NCI-H446 (cell line): ENCODE data around the gene IMPG2.
A peak's percentile ranks its signal among the peaks of the same experiment; 100 is the strongest.
"Not testable (repeated sequence)": the region's sequence is repeated elsewhere in the genome, so short reads cannot be mapped to it uniquely, and the experiment has no call there.

Experiments used
- DNase-seq, 2 experiments: peaks; one replicate each; lab custom pipeline; 2025; lab: John Stamatoyannopoulos, UW

The IMPG2 gene

GRCh38 chr3:101320475-101320874 is at the start of gene IMPG2:
IMPG2 (minus strand) TSS chr3:101320575; CDS start chr3:101320372, 203 bp downstream.
- no peak for DNase-seq

GRCh38 chr3:101362406-101362805 is 42.0 kb upstream of the IMPG2 start:
- DNase-seq = no peak

DNA sequence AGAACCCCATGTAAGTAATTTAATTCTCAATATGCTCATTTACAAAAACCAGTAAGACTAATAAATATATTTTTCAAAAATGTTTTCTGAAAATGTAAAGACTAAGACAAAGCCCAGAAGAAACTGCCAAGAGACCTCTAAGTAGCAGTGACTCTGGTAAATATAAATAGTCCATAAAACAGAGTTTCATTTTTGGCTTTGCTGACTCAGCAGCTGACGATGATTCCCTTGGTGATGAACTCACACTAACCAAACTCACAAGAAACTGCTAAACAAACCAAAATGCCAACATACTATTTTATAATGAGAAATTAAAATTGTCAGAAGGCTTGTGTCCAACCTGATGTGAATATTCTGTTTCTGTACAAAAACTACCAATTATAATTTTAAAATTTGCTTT is 31.5 kb upstream of the IMPG2 start:
- no peak for DNase-seq

GRCh38 chr3:101340591-101340990 is 20.2 kb upstream of the IMPG2 start:
- no peak for DNase-seq

- DNase-seq = no peak
Measured at GRCh38 chr3:101333883-101334282, 13.5 kb upstream of the IMPG2 start.

- no peak for DNase-seq
Measured at GRCh38 chr3:101329016-101329673, 8.8 kb upstream of the IMPG2 start.

GRCh38 chr3:101325393-101326134 is 5.2 kb upstream of the IMPG2 start:
- DNase-seq = peak; percentile 1 to 17

GRCh38 chr3:101319531-101319930 is 844 bp downstream of the IMPG2 start:
- no peak for DNase-seq

GRCh38 chr3:101312545-101312944 is 7.8 kb downstream of the IMPG2 start:
- no peak for DNase-seq

DNA sequence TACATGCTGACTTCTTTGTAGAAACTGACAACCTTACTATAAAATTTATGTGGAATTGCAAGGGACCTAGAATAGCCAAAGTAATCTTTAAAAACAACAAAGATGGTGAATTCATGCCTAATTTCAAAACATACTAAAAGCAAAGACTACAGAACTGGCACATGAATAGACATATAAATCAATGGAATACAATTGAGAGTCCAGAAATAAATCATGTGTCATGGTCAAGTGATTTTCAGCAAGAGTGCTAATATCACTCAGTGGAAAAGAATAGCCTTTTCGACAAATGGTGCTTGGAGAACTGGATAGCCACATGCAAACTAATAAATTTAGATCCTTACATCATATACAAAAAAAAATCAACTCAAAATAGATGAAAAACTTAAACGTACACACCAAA is 8.7 kb downstream of the IMPG2 start:
- no peak for DNase-seq

DNA sequence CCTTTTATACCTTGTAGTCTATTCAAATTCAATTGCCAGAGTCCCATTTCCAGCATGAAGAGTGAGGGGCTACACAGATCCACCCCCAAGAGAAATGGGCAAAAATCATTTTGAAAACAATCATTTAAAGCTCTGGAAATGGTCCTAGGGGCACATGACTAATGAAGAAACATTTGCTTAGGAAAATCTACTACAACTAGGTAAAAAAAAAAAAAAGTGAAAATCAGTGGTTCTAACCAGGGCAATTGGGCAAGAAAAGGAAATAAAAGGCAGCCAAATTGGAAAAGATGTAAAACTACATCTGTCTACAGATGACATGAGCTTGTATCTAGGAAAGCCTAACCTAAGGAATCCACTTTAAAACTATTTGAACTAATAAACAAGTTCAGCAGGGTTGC is 9.4 kb downstream of the IMPG2 start:
- no peak for DNase-seq

- not testable (repeated sequence) for DNase-seq
Measured at GRCh38 chr3:101308147-101308772, 12.1 kb downstream of the IMPG2 start.

- DNase-seq = no peak
Measured at GRCh38 chr3:101303836-101304235, 16.5 kb downstream of the IMPG2 start.

DNA sequence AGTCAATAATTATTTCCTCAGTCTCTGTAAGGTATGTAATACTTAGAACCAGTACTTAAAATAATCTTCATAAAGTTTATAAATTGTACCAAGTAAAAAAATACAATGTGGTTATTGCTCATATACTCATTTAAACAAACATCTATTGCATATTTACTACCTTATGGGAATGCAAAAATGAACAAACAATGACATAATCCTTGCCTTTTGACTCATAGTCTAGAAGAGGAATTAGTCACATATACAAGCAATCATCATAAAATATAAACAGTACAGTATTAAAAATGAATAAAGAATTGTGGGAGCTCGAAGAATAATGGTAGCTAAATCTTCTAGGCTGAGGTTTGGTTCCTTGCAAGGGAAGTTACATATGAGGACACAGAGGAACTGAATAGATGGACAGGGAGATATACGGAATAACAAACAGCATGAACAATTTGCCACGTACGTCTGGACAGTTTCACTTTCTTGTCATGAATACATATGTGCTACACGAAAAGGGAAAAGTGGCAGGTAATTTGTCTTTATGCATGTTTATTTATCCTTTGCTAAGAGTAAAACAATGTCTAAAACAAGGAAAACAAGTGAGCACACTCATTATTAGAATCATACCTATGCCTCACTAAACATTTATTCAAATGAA is 17.2 kb downstream of the IMPG2 start:
- DNase-seq = no peak

DNA sequence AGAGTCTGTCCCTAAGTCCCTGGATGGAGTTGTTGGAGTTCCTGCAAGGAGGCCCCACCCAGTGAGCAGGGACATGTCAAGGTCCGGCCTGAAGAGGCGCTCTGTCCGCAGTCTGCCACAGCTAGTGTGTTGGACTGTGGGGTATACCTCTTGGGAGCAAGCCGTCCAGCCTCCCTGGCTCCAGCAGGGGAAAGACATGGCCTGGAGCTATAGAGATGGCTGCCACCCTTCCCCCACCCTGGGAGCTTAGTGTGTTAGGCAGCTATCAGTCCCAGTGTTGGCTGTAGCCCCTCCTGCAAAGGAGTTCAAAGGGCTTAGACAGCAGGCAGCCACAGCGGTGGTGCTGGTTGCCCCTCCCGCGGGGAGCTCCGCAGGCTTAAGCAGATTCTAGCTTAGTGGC is 20.3 kb downstream of the IMPG2 start:
- DNase-seq = no peak

DNA sequence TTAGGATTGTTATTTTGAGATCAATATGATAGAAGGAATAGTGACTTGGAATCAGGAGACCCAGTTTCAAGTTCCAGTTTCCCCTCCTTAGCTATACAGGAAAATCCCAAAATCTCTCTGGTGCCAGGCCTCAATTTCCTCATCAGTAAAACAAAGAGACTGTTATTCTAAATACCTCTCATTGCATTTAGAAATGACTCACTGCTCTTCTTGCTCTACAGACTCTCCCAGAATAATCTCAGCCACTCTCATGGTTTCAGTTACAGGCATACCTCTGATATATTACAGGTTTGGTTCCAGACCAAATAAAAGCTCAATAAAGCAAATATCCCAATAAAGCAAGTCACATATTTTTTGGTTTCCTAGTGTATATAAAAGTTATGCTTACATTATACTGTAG is 28.3 kb downstream of the IMPG2 start:
- DNase-seq = no peak

GRCh38 chr3:101288294-101288693 is 32.1 kb downstream of the IMPG2 start:
- no peak for DNase-seq

GRCh38 chr3:101284757-101285156 is 35.6 kb downstream of the IMPG2 start:
- no peak for DNase-seq

DNA sequence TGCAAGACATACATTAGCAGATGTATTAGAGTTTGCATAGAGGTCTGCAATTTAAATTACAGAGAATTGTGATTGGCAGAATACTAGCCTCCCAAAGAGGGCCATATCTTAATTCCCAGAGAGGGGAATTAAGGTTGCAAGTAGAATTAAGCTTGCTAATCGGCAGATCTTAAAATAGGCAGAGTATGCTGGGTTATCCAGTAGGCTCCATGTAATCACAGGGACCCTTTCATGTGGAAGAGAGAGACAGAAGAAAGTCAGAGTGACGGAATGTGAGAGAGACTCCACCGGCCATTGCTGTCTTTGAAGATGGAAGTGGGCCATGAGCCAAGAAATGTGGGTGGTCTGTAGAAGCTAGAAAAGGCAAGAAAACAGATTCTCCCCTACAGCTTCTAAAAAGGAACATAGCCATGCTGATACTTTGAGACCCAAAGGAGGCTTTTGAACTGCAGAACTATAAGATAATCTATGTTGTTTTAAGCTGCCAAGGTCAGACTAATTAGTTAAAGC is 38.8 kb downstream of the IMPG2 start:
- DNase-seq = no peak

- no peak for DNase-seq
Measured at GRCh38 chr3:101279765-101280385, 40.5 kb downstream of the IMPG2 start.

- DNase-seq = no peak
Measured at GRCh38 chr3:101279162-101279561, 41.2 kb downstream of the IMPG2 start.

DNA sequence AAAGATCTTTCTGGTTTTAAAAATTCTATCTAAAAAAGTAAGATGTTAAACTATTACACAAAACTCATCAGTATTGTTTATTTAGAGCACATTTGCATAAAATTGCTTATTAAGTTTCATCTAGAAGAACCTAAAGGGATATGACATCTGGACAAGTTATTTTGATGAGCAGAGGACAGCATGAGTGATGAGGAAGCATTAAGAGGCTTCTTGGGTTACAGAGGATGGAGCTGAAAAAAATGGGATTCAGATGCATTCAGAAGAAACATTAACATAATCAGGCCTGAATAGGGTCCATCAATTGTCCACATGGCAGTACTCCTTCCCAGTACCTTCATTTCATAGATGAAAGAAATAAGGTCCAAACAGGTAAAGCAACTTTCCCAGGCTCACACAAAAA is 41.6 kb downstream of the IMPG2 start:
- no peak for DNase-seq
